IMR-90 (cell line): ENCODE measurements around the gene MTCL1.

Source experiments
- MAFK ChIP-seq: IDR thresholded peaks from 2 replicates; pipeline ENCODE4 v1.6.1; 2012; ENCODE audit warnings: low read depth, low read length, improper control_type of control experiment
- MXI1 ChIP-seq: IDR thresholded peaks from 2 replicates; pipeline ENCODE4 v1.6.1; 2012; ENCODE audit warnings: low read depth, mild to moderate bottlenecking, low read length, moderate library complexity, borderline replicate concordance
- POLR2A ChIP-seq: IDR thresholded peaks from 2 replicates; pipeline ENCODE4 v1.6.1; 2012; ENCODE audit warnings: mild to moderate bottlenecking, low read depth, low read length
- RCOR1 ChIP-seq: IDR thresholded peaks from 2 replicates; pipeline ENCODE4 v1.6.1; 2012; ENCODE audit warnings: mild to moderate bottlenecking, low read length, improper control_type of control experiment; ENCODE audit not compliant: insufficient replicate concordance
- SMC3 ChIP-seq: fragments of 150-350 bp; IDR thresholded peaks from 2 replicates; pipeline ENCODE4 v1.6.1; 2016; ENCODE audit warnings: low read depth, mild to moderate bottlenecking, antibody characterized with exemption, low read length, moderate library complexity
- TF ChIP-seq, protein P1 (sequence below): conservative IDR thresholded peaks from 2 replicates; pipeline ENCODE4 v1.5.1; 2012; ENCODE audit warnings: mild to moderate bottlenecking, low read depth, low read length, improper control_type of control experiment
- TF ChIP-seq, protein P2 (sequence below): fragments of 150-350 bp; IDR thresholded peaks from 2 replicates; pipeline ENCODE4 v1.6.1; 2017; ENCODE audit warnings: mild to moderate bottlenecking, antibody characterized with exemption, low read length, low read depth

DNA sequence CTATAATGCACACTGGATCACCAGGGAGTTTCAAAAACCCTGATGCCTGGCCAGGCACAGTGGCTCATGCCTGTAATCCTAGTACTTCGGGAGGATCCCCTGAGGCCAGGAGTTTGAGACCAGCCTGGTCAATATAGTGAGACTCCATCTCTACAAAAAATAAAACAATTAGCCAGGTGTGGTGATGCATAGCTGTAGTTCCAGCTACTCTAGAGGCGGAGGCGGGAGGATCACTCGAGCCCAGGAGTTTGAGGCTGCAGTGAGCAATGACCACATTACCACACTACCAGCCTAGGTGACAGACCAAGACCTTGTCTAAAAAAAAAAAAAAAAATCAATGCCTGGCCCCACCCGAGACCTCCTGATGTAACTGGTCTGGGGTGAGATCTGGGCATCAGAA, 137.2 kb downstream of the MTCL1 start:
- TF ChIP-seq MXI1 (no peak), SMC3 (no peak), RCOR1 (no peak), POLR2A (no peak), MAFK (no peak)
- TF ChIP-seq, protein P1, sequence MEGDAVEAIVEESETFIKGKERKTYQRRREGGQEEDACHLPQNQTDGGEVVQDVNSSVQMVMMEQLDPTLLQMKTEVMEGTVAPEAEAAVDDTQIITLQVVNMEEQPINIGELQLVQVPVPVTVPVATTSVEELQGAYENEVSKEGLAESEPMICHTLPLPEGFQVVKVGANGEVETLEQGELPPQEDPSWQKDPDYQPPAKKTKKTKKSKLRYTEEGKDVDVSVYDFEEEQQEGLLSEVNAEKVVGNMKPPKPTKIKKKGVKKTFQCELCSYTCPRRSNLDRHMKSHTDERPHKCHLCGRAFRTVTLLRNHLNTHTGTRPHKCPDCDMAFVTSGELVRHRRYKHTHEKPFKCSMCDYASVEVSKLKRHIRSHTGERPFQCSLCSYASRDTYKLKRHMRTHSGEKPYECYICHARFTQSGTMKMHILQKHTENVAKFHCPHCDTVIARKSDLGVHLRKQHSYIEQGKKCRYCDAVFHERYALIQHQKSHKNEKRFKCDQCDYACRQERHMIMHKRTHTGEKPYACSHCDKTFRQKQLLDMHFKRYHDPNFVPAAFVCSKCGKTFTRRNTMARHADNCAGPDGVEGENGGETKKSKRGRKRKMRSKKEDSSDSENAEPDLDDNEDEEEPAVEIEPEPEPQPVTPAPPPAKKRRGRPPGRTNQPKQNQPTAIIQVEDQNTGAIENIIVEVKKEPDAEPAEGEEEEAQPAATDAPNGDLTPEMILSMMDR = no peak
- TF ChIP-seq, protein P2, sequence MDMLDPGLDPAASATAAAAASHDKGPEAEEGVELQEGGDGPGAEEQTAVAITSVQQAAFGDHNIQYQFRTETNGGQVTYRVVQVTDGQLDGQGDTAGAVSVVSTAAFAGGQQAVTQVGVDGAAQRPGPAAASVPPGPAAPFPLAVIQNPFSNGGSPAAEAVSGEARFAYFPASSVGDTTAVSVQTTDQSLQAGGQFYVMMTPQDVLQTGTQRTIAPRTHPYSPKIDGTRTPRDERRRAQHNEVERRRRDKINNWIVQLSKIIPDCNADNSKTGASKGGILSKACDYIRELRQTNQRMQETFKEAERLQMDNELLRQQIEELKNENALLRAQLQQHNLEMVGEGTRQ = no peak
